Measurements from ENCODE around the gene KCNQ1. TPM values are rescaled to one million over a fixed set of nuclear protein-coding genes. Genes with fewer than 3 reads are reported as not detected.

KCNQ1 gene
- total and polyA plus RNA-seq, 7 donors = 1.1 to 25.2 (median 3.8) TPM

DNA sequence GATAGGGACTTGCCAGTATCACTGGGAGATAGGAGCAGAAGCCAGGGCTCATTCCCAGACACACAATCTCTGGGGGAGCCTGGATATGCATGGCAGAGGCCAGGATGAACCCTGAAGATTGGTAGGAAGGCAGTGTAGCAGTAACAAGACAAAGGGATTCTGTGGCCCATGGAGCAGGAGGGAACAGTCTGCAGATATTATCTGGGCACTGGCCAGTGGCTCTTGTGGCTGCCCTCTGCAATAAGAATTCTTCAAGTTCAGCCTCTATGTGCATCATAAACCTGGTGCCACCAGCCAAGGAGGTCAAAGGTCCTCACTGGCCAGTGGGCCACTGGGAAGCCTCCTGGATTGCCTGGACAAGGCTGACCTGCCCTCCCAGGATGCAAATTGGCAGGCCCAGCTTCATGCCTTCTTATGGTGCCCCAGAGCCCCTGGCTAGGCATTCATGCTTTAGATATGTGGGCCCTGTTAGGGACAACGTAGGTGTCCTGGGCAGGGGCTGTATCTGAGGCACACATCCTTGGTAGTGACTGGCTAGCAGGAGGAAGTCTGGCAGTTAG is 225.8 kb downstream of the KCNQ1 start:
- intact Hi-C loops (cut with DNase I) = no loop called here
- 0 to 84% methylated on average over 1 of the region's 1 CpG for WGBS, 2 donors
- Histone ChIP-seq H3K27me3 (no peaks in the 10 kb centered on the region), H3K4me3 (no peak overlapping the region), H3K36me3 (no peaks in the 10 kb centered on the region), H3K4me1 (peaks cover 0 to 38% (median 28%) of the 10 kb centered on the region in 4 donors), H3K9me3 (no peaks in the 10 kb centered on the region), H3K27ac (no peak overlapping the region)
- TF ChIP-seq CTCF (IDR thresholded peaks at IDR 0.05) = no peak
- no peak for TF ChIP-seq POLR2A (IDR thresholded peaks at IDR 0.05)
- no peak for TF ChIP-seq EP300 (IDR thresholded peaks at IDR 0.05)
- TF ChIP-seq POLR2AphosphoS5 (IDR thresholded peaks at IDR 0.05) = no peak
- DNase-seq = peak; percentile 26

GRCh38 chr11:2671748-2672147 is 226.9 kb downstream of the KCNQ1 start:
- H3K27me3 ChIP-seq = no peaks in the 10 kb centered on the region
- no peak overlapping the region for H3K27ac ChIP-seq
- H3K4me3 ChIP-seq = no peak overlapping the region
- TF ChIP-seq POLR2A (IDR thresholded peaks at IDR 0.05) = no peak
- TF ChIP-seq EP300 (IDR thresholded peaks at IDR 0.05) = no peak
- TF ChIP-seq CTCF (IDR thresholded peaks at IDR 0.05) = no peak
- no peak for TF ChIP-seq POLR2AphosphoS5 (IDR thresholded peaks at IDR 0.05)
- intact Hi-C loops (cut with DNase I) = no loop called here
- 94 to 95% methylated on average over 3 of the region's 3 CpGs for WGBS, 2 donors
- H3K4me1 ChIP-seq = peaks cover 0 to 39% (median 34%) of the 10 kb centered on the region in 4 donors
- DNase-seq = peak; percentile 36
- H3K36me3 ChIP-seq = no peaks in the 10 kb centered on the region
- H3K9me3 ChIP-seq = no peaks in the 10 kb centered on the region

GRCh38 chr11:2672553-2673249 is 227.9 kb downstream of the KCNQ1 start:
- Histone ChIP-seq H3K4me1 (peaks cover 0 to 34% (median 32%) of the 10 kb centered on the region in 4 donors), H3K27ac (no peak overlapping the region), H3K36me3 (no peaks in the 10 kb centered on the region), H3K4me3 (no peak overlapping the region), H3K27me3 (no peaks in the 10 kb centered on the region), H3K9me3 (no peaks in the 10 kb centered on the region)
- DNase-seq = peak; percentile 35
- no peak for TF ChIP-seq POLR2AphosphoS5 (IDR thresholded peaks at IDR 0.05)
- no peak for TF ChIP-seq CTCF (IDR thresholded peaks at IDR 0.05)
- TF ChIP-seq EP300 (IDR thresholded peaks at IDR 0.05) = no peak
- no peak for TF ChIP-seq POLR2A (IDR thresholded peaks at IDR 0.05)
- WGBS, 2 donors = 95 to 97% methylated on average over 4 of the region's 4 CpGs
- intact Hi-C loops (cut with DNase I) = no loop called here

GRCh38 chr11:2673250-2673610 is 228.4 kb downstream of the KCNQ1 start:
- no peak overlapping the region for H3K27ac ChIP-seq
- 95% methylated on average over 2 of the region's 2 CpGs for WGBS, 2 donors
- H3K4me1 ChIP-seq = peaks cover 0 to 34% (median 32%) of the 10 kb centered on the region in 4 donors
- DNase-seq = peak; percentile 21
- no peaks in the 10 kb centered on the region for H3K9me3 ChIP-seq
- H3K36me3 ChIP-seq = no peaks in the 10 kb centered on the region
- no peak overlapping the region for H3K4me3 ChIP-seq
- intact Hi-C loops (cut with DNase I) = no loop called here
- no peaks in the 10 kb centered on the region for H3K27me3 ChIP-seq
- no peak for TF ChIP-seq CTCF (IDR thresholded peaks at IDR 0.05)
- TF ChIP-seq EP300 (IDR thresholded peaks at IDR 0.05) = no peak
- TF ChIP-seq POLR2A (IDR thresholded peaks at IDR 0.05) = no peak
- no peak for TF ChIP-seq POLR2AphosphoS5 (IDR thresholded peaks at IDR 0.05)

Measured in sigmoid colon (tissue), 7 donors.